ENCODE measurements around the gene KCNMA1.

The KCNMA1 gene

GRCh38 chr10:77317221-77317620 lies 320.4 kb downstream of the KCNMA1 start:
- no peaks in the 10 kb centered on the region for H3K27me3 ChIP-seq
- no peak overlapping the region for H3K4me3 ChIP-seq
- H3K4me2 ChIP-seq: no peak overlapping the region
- H3K27ac ChIP-seq: no peak overlapping the region
- TF ChIP-seq Cebpa-rat (IDR thresholded peaks at IDR 0.05): no peak
- H3K9ac ChIP-seq: no peak overlapping the region
- no peaks in the 10 kb centered on the region for H3K9me3 ChIP-seq
- H3K36me3 ChIP-seq: no peaks in the 10 kb centered on the region
- no peaks in the 10 kb centered on the region for H4K20me1 ChIP-seq
- H3K4me1 ChIP-seq: peaks cover 8% of the 10 kb centered on the region; the same call in 1 of the 2 replicates

- H3K9ac ChIP-seq: no peak overlapping the region
- no peaks in the 10 kb centered on the region for H3K27me3 ChIP-seq
- H3K9me3 ChIP-seq: no peaks in the 10 kb centered on the region
- no peaks in the 10 kb centered on the region for H3K36me3 ChIP-seq
- no peaks in the 10 kb centered on the region for H4K20me1 ChIP-seq
- H3K4me3 ChIP-seq: no peak overlapping the region
- no peak overlapping the region for H3K4me2 ChIP-seq
- H3K27ac ChIP-seq: no peak overlapping the region
- no peak for TF ChIP-seq Cebpa-rat (IDR thresholded peaks at IDR 0.05)
- no peaks in the 10 kb centered on the region for H3K4me1 ChIP-seq
These were observed 322.0 kb downstream of the KCNMA1 start for GRCh38 chr10:77315496-77316129.

- H3K4me3 ChIP-seq: no peak overlapping the region
- no peak for TF ChIP-seq Cebpa-rat (IDR thresholded peaks at IDR 0.05)
- H3K36me3 ChIP-seq: no peaks in the 10 kb centered on the region
- H3K9me3 ChIP-seq: no peaks in the 10 kb centered on the region
- no peak overlapping the region for H3K9ac ChIP-seq
- no peaks in the 10 kb centered on the region for H3K27me3 ChIP-seq
- no peaks in the 10 kb centered on the region for H3K4me1 ChIP-seq
- H3K27ac ChIP-seq: no peak overlapping the region
- no peak overlapping the region for H3K4me2 ChIP-seq
- H4K20me1 ChIP-seq: no peaks in the 10 kb centered on the region
These were observed 324.4 kb downstream of the KCNMA1 start for GRCh38 chr10:77313066-77313750.

- Histone ChIP-seq H3K27ac (no peak overlapping the region), H4K20me1 (no peaks in the 10 kb centered on the region), H3K4me3 (no peak overlapping the region), H3K4me2 (no peak overlapping the region), H3K4me1 (no peaks in the 10 kb centered on the region), H3K9me3 (no peaks in the 10 kb centered on the region), H3K9ac (no peak overlapping the region), H3K27me3 (no peaks in the 10 kb centered on the region), H3K36me3 (no peaks in the 10 kb centered on the region)
- TF ChIP-seq Cebpa-rat (IDR thresholded peaks at IDR 0.05): no peak
These were observed 326.4 kb downstream of the KCNMA1 start for GRCh38 chr10:77311186-77311585.

- Histone ChIP-seq H3K4me2 (no peak overlapping the region), H3K36me3 (no peaks in the 10 kb centered on the region), H3K4me3 (no peak overlapping the region), H3K27me3 (no peaks in the 10 kb centered on the region), H3K9ac (no peak overlapping the region), H3K27ac (no peak overlapping the region), H3K9me3 (no peaks in the 10 kb centered on the region), H3K4me1 (no peaks in the 10 kb centered on the region), H4K20me1 (no peaks in the 10 kb centered on the region)
- no peak for TF ChIP-seq Cebpa-rat (IDR thresholded peaks at IDR 0.05)
These were observed 327.2 kb downstream of the KCNMA1 start for GRCh38 chr10:77310288-77310840.

GRCh38 chr10:77309509-77309908 lies 328.1 kb downstream of the KCNMA1 start:
- H4K20me1 ChIP-seq: no peaks in the 10 kb centered on the region
- H3K27ac ChIP-seq: no peak overlapping the region
- H3K9ac ChIP-seq: no peak overlapping the region
- no peak overlapping the region for H3K4me2 ChIP-seq
- no peak for TF ChIP-seq Cebpa-rat (IDR thresholded peaks at IDR 0.05)
- H3K9me3 ChIP-seq: no peaks in the 10 kb centered on the region
- H3K4me1 ChIP-seq: no peaks in the 10 kb centered on the region
- H3K27me3 ChIP-seq: no peaks in the 10 kb centered on the region
- no peak overlapping the region for H3K4me3 ChIP-seq
- H3K36me3 ChIP-seq: no peaks in the 10 kb centered on the region

- H3K9ac ChIP-seq: no peak overlapping the region
- H3K9me3 ChIP-seq: no peaks in the 10 kb centered on the region
- no peak overlapping the region for H3K27ac ChIP-seq
- no peaks in the 10 kb centered on the region for H3K27me3 ChIP-seq
- no peak overlapping the region for H3K4me3 ChIP-seq
- no peak for TF ChIP-seq Cebpa-rat (IDR thresholded peaks at IDR 0.05)
- H4K20me1 ChIP-seq: no peaks in the 10 kb centered on the region
- no peak overlapping the region for H3K4me2 ChIP-seq
- H3K4me1 ChIP-seq: no peaks in the 10 kb centered on the region
- no peaks in the 10 kb centered on the region for H3K36me3 ChIP-seq
These were observed 328.5 kb downstream of the KCNMA1 start for GRCh38 chr10:77309092-77309491.

GRCh38 chr10:77308084-77308732 lies 329.4 kb downstream of the KCNMA1 start:
- no peaks in the 10 kb centered on the region for H4K20me1 ChIP-seq
- no peak overlapping the region for H3K4me3 ChIP-seq
- no peaks in the 10 kb centered on the region for H3K4me1 ChIP-seq
- no peaks in the 10 kb centered on the region for H3K36me3 ChIP-seq
- H3K4me2 ChIP-seq: no peak overlapping the region
- no peak overlapping the region for H3K9ac ChIP-seq
- H3K27ac ChIP-seq: no peak overlapping the region
- no peak for TF ChIP-seq Cebpa-rat (IDR thresholded peaks at IDR 0.05)
- H3K9me3 ChIP-seq: peaks cover 4% of the 10 kb centered on the region; the same call in 1 of the 2 replicates
- no peaks in the 10 kb centered on the region for H3K27me3 ChIP-seq

- Histone ChIP-seq H3K4me1 (no peaks in the 10 kb centered on the region), H4K20me1 (no peaks in the 10 kb centered on the region), H3K4me2 (no peak overlapping the region), H3K4me3 (no peak overlapping the region), H3K9ac (no peak overlapping the region), H3K27ac (no peak overlapping the region), H3K27me3 (no peaks in the 10 kb centered on the region), H3K36me3 (no peaks in the 10 kb centered on the region), H3K9me3 (peaks cover 19% of the 10 kb centered on the region)
- no peak for TF ChIP-seq Cebpa-rat (IDR thresholded peaks at IDR 0.05)
These were observed 330.9 kb downstream of the KCNMA1 start for GRCh38 chr10:77306666-77307065.
